NCI-H2107 (cell line): ENCODE data around the gene CLHC1.
"Not testable (repeated sequence)": the region's sequence is repeated elsewhere in the genome, so short reads cannot be mapped to it uniquely, and the experiment has no call there.

ENCODE experiments used
- DNase-seq: peaks from one replicate; lab custom pipeline; 2025; lab: John Stamatoyannopoulos, UW

The CLHC1 gene

DNA sequence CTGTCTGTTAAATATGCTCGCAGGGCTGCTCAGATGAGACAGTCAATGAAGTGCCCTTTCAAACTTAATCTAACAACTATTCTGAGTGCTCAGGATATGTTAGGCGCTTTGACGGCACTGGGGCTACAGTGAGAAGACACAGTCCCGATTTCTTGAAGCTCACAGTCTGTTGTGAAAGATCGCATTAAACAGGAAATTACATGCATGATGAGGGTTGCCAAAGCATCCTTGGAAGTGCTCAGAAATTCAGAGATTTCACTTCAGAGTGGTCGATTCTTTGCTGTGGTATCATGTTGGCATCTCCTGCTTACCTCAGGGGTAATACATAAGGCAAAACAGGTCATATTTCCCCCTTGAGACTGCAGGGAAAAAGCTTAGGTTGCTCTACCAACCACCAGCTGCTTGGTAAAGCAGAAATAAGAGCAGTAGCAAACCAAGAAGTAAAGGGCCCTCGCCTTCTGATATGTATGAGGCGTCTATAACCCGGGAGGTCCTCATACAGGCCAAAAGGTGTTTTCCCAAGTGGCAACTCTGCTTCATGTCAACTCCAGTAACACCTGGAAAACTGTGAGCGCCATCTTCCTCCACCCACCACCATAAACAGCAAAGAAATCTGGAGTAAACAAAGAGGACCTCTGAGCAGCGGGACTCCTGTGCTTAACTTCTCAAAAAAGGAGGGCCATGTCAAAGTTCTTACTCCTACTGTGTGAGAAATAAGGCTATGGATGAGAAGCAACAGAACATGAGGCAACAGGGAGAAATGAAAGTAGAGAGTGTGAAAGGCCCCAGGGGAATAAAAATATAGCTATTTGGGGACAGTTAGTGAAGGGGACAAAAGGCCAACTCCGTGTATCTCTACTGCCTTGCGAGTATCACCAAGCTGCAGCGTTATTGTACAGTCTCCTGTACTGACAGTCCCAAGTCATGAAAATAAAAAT lies 79.3 kb downstream of the CLHC1 start:
- DNase-seq: peak; percentile 24

DNA sequence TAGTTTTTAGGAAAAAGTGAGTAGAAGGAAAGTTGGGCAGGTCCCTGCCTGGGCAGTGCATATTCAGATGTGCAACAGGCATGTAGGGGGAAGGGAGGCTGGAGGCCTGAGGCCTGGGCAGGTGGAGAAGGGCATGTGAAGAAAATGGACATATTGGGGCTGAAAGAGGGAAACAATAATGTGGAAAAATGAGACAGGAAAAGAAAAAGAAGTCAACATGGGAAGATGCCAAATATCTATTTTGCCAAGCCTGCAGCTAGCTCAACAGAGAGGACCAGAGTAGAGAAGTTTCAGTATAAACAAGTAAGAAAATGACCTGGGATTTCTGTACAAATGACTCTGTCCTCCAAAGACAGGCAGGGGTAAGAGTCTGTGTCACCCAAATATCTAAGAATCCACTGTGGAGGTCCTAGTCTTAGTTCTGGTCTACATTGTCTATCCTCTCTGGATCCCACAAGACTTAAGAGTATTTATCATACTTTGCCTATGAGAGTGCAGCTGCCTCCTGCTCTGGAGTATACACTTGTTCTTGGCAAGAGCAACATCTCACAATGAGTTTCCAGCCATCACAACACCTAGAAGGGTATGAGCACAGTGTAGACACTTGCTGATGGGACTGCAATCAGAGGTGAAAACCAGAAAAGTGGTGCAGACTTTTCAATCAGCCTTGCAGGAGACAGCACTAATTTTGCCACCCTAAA lies 80.2 kb downstream of the CLHC1 start:
- no peak for DNase-seq

DNA sequence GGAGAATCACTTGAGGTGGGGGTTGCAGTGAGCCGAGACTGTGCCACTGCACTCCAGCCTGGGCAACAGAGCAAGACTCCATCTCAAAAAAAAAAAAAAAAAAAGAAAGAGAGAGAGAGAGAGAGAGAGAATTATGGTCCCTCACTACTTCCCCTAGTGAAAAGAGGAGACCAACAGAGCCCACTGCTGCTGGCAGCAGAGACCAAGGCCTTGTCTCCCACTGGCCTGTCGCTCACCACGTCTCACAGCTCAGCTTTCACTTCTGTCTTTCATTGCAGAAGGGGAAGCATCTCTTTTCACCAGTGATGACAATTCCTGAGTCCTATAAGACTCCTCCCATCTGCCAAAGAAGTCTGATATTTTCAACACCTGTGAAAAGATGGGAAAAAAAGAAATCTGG lies 81.3 kb downstream of the CLHC1 start:
- no peak for DNase-seq

- no peak for DNase-seq
Observed at GRCh38 chr2:55148269-55148668, 83.8 kb downstream of the CLHC1 start.

- DNase-seq: no peak
Observed at GRCh38 chr2:55147531-55147930, 84.6 kb downstream of the CLHC1 start.

DNA sequence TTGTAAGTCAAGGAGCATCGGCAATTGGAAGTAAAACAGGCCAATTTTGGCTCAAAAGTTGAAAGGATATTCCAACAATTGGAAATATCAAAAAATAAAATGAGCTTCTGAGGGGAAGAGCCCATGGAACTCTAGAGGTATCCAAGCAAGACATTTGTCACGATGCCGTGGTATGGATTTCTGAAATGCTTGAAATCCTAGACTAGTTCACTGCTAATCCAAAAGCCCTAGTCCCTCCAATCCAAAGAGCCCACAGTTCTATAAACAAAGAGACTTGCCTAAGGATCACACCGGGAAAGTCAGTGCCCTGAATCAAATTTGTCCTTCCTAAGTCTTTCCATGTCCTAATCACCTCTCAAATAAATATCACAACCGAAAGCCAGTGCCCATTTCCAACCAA lies 85.1 kb downstream of the CLHC1 start:
- no peak for DNase-seq

- no peak for DNase-seq
Observed at GRCh38 chr2:55146263-55146662, 85.8 kb downstream of the CLHC1 start.

DNA sequence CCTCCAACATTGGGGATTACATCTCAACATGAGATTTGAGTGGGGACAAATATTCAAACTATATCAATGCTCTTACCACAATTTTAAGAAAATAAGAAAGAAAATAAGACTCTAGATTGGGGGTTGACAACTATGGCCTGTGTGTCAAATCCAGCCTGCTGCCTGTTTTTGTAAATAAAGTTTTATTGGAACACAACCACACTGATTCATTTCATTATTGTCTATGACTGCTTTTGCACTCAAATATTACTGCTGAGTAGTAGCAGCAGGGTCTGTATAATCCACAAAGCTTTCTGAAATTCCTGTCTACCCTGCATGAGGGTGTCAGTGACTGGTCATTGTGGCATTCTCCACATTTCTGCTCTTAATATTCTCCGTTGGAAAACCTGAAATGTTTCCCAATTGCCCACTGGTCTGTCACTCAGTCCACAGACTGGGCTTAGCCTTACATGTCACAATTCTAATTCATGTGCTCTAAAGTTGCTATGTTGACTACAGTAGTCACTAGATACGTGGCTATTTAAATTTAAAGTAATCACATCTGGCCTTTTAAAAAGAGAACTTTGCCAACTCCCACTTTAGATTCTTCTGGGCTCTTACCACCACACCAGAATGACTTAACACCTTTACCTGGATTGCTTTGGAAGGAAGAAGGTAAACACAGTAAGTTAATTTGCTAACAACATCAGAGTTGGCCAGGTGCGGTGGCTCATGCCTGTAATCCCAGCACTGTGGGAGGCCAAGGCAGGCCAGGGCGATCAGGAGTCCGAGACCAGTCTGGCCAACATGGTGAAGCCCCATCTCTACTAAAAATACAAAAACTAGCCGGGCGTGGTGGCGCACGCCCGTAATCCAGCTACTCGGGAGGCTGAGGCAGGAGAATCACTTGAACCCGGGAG lies 86.9 kb downstream of the CLHC1 start:
- no peak for DNase-seq

- DNase-seq: not testable (repeated sequence)
Observed at GRCh38 chr2:55143706-55144105, 88.4 kb downstream of the CLHC1 start.

DNA sequence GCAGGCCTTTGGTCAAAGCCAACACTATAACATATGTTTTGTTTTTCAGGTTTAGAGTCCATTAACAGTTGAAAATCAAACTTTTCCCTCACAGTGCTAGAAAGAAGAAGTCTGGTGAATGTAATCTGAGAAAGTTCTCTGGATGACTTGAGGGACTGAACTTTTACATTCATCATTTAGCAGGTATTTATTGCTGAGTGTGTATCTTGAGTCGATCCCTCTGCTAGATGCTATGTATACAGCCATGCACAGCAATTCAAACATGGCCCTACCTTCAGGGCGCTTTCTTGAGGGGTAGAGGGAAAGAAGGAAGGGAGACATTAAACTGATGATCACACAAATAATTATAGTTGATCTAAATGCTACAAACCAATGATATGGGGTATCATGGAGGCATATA lies 89.6 kb downstream of the CLHC1 start:
- DNase-seq: no peak

- no peak for DNase-seq
Observed at GRCh38 chr2:55141572-55142413, 90.3 kb downstream of the CLHC1 start.

DNA sequence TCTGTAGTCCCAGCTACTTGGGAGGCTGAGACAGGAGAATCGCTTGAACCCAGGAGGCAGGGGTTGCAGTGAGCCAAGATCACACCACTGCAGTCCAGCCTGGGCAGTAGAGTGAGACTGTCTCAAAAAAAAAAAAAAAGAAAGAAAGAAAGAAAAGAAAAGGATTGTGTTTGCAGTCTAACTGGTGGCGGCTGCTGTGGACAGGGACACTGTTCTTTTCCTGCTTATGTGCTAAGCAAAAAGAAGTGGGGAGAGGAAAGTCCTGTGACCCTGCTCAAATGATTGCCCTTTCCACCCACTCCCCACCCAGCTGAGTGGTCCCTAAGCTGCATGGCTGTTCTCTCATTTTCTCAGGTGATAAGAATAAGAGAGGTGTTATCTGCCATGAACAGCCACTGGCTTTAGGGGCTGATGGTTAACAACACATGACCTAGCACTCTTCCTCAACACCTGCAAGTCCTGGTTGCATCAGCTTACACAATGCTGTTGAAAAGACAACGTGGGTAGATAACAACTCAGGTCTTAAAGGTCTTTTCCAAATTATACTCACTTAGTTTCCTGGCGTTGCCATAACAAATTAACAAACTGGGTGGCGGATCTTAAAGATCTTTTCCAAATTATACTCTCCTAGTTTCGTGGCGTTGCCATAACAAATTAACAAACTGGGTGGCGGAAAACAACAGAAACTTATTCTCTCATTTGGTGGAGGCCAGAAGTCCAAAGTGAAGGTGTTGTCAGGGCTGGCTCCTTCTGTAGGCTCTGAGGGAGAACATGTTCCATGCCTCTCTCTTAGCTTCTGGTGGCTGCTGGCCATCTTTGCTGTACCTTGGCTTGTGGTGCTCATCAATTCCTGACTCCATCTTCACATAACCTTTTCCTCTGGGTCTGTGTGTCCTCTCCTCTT lies 91.5 kb downstream of the CLHC1 start:
- no peak for DNase-seq

- no peak for DNase-seq
Observed at GRCh38 chr2:55139305-55139704, 92.8 kb downstream of the CLHC1 start.

- no peak for DNase-seq
Observed at GRCh38 chr2:55138882-55139229, 93.2 kb downstream of the CLHC1 start.

DNA sequence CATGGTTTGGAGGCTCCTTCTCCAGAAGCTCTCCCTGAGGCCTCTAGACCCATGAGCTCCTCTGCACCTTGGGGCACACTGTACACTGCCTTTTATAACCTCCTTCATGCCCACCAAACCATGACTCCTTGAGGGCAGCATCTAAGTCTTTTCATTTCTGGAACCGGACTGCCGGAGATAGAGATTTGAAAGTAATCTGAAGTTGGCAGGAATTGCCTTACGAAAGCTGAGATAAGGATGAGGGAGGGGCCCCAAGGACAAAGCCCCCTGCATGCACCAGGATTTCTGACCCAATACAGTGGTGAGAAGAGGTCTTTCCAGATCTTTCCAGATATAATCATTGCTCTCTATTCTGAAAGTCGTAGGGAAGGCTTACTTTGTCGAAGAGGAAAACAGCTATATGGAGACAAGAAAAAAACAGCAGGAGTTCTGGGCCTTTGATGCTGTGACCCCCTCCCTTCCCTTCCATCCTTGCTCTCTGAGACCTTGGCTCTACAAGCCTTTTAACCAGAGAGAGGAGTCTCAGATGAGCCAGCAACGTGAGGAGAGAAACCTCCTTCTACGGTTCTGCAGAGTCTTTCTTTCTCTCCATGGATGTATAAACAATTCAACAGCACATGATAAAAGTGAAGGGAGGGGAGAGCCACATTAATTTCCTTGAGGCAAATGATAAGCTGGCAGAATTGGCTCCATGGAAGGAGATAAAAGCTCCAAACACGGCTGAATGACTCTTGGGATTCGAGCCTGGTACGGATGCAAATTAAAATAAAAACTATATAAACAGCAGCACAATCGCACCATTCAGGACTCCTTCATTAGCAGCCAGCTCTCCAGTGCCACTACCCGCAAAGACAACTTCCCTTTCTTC lies 93.8 kb downstream of the CLHC1 start:
- DNase-seq: no peak

DNA sequence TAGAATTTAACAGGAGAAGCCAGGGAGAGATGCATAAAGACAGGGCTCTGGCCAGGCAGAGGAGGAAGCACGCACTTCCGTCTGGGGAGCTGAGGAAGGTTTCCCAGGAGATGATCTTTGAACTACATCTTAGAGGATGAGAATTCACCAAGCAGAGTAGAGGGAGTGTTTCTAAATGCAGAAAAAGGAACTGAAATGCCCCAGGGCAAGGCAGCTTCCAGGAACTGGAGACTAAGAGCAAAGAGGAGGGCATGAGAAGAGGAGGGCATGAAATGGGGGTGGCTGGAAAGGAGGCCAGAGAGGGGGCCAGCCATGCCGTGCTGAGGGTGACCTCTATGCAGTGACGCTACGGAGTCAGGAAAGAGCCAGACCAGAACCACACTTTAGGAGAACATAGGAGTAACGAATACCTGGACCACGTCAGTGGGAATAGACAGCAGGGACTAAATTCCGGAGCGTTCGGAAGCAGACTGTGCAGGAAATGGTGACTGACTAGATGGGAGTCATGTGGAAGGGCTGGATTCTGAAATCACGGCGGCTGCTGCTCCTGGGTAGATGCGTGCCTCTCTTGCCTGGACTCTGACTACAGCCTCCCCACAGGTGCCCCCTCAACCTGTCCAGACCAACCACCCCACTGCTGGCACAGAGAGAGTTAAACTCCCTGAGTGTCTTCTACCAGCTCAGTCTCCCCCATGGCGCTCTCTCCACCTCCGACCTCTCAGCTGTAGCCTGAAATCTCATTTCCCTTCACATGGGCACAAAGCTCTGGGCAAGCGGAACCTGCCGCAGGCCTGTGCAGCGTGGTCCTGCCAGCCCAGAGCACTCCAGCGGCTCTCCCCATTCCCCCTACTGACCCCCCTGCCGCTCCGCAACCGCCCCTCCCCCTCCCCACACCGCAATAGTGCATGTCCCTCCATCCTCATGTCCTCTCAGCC lies 94.8 kb downstream of the CLHC1 start:
- DNase-seq: no peak

DNA sequence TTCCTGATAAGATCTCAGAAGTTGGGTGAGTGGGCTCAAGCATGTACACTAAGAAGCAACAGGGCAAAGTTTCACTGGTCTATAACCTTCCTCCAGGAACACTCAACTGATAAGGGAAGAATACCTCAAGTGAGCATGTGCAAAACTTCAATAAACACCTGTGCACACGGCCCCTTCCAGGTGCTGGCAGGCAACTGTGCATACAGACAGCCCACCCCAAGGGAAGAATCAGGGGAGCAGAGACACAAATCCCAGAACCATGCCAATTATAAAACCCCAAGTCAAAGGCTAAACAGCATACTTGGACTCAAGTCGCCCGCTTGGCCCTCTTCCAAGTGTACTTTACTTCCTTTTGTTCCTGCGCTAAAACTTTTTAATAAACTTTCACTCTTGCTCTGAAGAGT lies 96.0 kb downstream of the CLHC1 start:
- DNase-seq: no peak

DNA sequence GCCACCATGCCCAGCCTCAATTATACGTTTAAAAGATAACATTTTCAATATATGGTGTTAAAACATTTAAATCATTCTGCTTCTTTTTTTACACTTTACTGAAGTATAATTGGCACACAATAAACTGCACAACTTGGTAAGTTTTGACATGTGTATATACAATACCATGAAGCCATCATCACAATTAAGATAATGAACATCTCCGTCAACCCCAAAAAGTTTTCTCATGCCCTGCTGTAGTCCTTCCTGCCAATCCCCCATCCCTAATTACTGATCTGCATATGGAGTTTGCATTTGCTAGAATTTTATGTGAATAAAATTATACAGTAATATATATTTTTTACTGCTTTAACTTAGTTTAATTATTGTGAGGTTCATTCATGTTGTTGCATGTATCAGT lies 96.6 kb downstream of the CLHC1 start:
- no peak for DNase-seq
